ENCODE results near the gene APH1B.

Gene APH1B

DNA sequence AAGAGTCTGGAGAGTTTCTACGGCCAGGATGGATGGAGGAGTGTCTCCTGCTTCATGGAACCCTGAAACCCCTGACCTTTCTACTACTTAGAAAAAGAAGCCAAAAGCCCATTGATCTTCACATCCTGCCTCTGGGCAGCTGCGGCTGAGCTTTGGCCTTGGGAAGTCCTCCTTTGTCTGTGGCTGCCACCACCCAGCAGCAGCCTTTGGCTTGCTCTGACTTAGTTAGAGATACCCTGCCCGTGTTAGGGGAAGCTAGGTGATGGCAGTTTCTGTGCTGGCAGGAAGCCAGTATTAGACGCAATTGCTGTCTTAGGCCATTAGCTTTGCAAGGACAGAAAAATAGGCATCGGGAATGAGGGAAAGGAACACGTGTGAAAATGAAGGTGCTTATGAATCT lies 18.8 kb downstream of the APH1B start:
- Histone ChIP-seq H3K4me3 (ENCODE audit: insufficient read length, low read depth) (no peak overlapping the region), H3K36me3 (ENCODE audit: insufficient read depth, insufficient read length, low read length) (peaks cover 3% of the 10 kb centered on the region), H3K9ac (ENCODE audit: insufficient read length, low read depth) (no peak overlapping the region), H3K27me3 (ENCODE audit: insufficient read depth, insufficient read length) (no peaks in the 10 kb centered on the region), H3K4me1 (ENCODE audit: insufficient read depth, insufficient read length) (no peaks in the 10 kb centered on the region), H3K9me3 (ENCODE audit: insufficient read depth, low read length) (no peaks in the 10 kb centered on the region)
- DNase-seq (ENCODE audit: low read depth, low spot score) = no peak
- no peak for TF ChIP-seq YY1 (IDR thresholded peaks at IDR 0.05; ENCODE audit: insufficient read depth, insufficient read length)

DNA sequence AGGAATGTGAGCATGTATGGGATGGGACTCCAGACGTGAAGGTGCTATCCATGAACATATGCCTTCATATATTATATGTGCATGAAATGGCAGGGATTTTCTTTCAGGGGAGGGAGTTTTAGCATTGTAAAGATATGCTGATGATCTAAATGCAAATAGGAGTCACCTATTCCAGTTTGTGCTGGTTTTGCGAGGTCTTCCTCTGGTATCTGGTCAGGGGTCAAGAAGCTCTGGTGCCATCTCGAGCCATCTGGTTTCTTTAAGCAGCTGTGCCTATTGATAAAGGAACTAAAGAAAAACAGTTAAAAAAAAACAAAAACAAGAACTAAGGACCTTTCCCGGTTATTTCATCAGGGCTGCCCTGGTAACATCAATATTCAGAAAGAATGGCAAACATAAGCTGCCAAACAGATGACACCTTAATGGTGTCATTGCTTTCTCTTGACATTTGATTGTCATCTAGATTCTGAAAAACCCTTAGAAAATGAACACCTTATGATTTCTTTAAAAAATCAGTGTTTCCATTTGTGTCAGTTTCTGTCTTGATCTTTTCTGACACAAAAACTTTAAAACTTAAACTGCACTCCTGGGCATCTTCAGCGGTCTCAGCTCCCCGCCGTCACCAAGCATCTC lies 22.7 kb downstream of the APH1B start:
- DNase-seq (ENCODE audit: low read depth, low spot score) = no peak
- no peak for TF ChIP-seq SUZ12 (IDR thresholded peaks at IDR 0.05; ENCODE audit: extremely low read depth, insufficient read depth, insufficient read length)
- no peak for TF ChIP-seq YY1 (IDR thresholded peaks at IDR 0.05; ENCODE audit: insufficient read depth, insufficient read length)
- no peak for TF ChIP-seq ZNF274 (IDR thresholded peaks at IDR 0.05; ENCODE audit: low read depth, low read length)
- Histone ChIP-seq H3K4me3 (ENCODE audit: insufficient read length, low read depth) (no peak overlapping the region), H3K27me3 (ENCODE audit: insufficient read depth, insufficient read length) (no peaks in the 10 kb centered on the region), H3K9ac (ENCODE audit: insufficient read length, low read depth) (no peak overlapping the region), H3K4me1 (ENCODE audit: insufficient read depth, insufficient read length) (no peaks in the 10 kb centered on the region), H3K36me3 (ENCODE audit: insufficient read depth, insufficient read length, low read length) (peaks cover 9% of the 10 kb centered on the region), H3K9me3 (ENCODE audit: insufficient read depth, low read length) (no peaks in the 10 kb centered on the region)

DNA sequence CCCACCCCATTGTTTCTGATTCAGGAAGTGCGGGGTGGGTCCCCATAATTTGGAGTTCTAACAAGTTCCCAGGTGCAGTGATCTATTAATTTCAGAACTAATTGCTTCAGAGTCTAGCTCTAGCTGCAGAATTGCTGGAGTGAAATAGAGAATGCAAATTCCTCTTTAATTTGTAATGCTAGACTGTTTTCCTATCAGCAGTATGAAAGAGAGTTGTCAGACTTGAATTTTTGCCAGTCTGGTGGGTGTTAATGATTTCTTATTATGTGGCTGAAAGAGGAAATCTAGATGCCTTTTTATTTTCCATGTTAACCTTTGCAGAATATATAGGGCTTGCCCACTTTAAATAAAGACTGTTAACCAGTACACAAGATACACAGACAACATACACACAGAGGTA lies 23.7 kb downstream of the APH1B start:
- Histone ChIP-seq H3K27me3 (ENCODE audit: insufficient read depth, insufficient read length) (no peaks in the 10 kb centered on the region), H3K4me1 (ENCODE audit: insufficient read depth, insufficient read length) (no peaks in the 10 kb centered on the region), H3K9me3 (ENCODE audit: insufficient read depth, low read length) (no peaks in the 10 kb centered on the region), H3K9ac (ENCODE audit: insufficient read length, low read depth) (no peak overlapping the region), H3K36me3 (ENCODE audit: insufficient read depth, insufficient read length, low read length) (peaks cover 15% of the 10 kb centered on the region), H3K4me3 (ENCODE audit: insufficient read length, low read depth) (no peak overlapping the region)
- TF ChIP-seq ZNF274 (IDR thresholded peaks at IDR 0.05; ENCODE audit: low read depth, low read length) = no peak
- TF ChIP-seq SUZ12 (IDR thresholded peaks at IDR 0.05; ENCODE audit: extremely low read depth, insufficient read depth, insufficient read length) = no peak
- TF ChIP-seq YY1 (IDR thresholded peaks at IDR 0.05; ENCODE audit: insufficient read depth, insufficient read length) = no peak
- no peak for DNase-seq (ENCODE audit: low read depth, low spot score)

DNA sequence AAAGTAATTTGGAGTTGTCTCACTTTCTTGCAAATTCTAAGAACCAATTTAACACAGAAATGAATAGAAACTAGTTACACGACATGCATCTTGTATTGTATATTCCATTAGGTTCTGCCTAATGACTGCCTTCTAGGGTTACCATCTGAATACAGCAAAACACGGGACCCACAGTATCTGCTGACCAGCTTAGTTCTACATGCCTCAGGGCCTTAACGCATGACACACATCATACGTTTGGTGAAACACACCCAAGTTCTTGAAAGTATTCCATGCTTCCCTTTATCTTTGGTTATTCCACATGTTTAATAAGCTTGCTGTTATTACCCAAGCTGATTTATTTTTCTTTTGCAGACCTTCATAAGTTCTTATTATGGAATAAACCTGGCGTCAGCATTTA lies 27.9 kb downstream of the APH1B start:
- no peaks in the 10 kb centered on the region for H3K27me3 ChIP-seq (ENCODE audit: insufficient read depth, insufficient read length)
- TF ChIP-seq YY1 (IDR thresholded peaks at IDR 0.05; ENCODE audit: insufficient read depth, insufficient read length) (no peak), SUZ12 (IDR thresholded peaks at IDR 0.05; ENCODE audit: extremely low read depth, insufficient read depth, insufficient read length) (no peak), ZNF274 (IDR thresholded peaks at IDR 0.05; ENCODE audit: low read depth, low read length) (no peak)

DNA sequence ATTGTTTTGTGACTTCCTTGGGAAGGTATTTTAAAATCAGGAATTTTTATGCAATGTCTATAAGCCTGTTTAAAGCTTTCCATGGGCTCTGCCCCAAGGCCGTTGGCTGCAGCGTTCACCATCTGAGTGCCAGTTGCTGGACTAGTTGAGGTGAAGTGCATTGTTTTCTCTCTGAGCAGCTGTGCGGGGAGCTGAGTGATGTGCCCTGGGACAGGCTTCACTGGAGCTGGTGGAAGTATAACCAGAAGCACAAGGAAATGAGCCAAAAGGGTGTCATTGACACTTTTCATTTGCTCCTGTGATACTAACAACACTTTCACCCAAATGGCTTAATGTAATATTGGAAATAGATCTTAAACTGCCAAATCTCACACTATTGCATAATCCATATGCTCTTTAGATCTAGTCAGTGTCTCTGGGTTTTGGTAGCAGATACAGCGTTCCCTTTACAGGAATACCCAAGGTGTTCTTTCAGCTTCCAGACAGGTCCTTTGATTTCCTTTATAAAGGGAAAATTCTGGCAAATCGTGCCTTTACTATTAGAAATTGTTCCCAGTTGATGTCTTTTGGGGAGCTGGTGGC lies 29.2 kb downstream of the APH1B start:
- H3K4me1 ChIP-seq (ENCODE audit: insufficient read depth, insufficient read length) = no peaks in the 10 kb centered on the region
- no peaks in the 10 kb centered on the region for H3K9me3 ChIP-seq (ENCODE audit: insufficient read depth, low read length)
- DNase-seq (ENCODE audit: low read depth, low spot score) = no peak

More for the DNA sequence above, 27.9 kb downstream of the APH1B start:
- H3K9me3 ChIP-seq (ENCODE audit: insufficient read depth, low read length) = no peaks in the 10 kb centered on the region
- DNase-seq (ENCODE audit: low read depth, low spot score) = no peak
- H3K9ac ChIP-seq (ENCODE audit: insufficient read length, low read depth) = no peak overlapping the region
- no peaks in the 10 kb centered on the region for H3K4me1 ChIP-seq (ENCODE audit: insufficient read depth, insufficient read length)
- H3K36me3 ChIP-seq (ENCODE audit: insufficient read depth, insufficient read length, low read length) = peaks cover 13% of the 10 kb centered on the region
- H3K4me3 ChIP-seq (ENCODE audit: insufficient read length, low read depth) = no peak overlapping the region

DNA sequence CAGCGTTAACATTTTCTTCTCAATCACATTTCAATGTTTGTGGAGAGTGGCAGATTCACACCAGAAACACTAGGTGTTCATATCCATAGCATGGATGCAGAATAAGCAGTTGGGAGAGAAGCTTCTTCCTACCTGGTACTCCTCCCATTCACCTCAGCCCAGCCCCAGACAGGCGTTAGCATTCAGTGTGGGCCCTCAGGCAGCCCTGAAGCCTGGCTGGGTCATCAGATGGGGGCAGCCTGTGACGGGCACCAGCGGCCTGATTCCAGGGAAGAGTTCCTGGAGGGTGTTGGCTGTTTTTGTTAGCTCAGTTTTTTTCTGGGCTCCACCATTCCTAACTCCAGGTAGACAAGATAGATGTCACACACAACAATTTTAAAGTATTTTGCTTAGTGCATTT lies 31.1 kb downstream of the APH1B start:
- peaks cover 2% of the 10 kb centered on the region for H3K4me1 ChIP-seq (ENCODE audit: insufficient read depth, insufficient read length)
- TF ChIP-seq YY1 (IDR thresholded peaks at IDR 0.05; ENCODE audit: insufficient read depth, insufficient read length) (no peak), SUZ12 (IDR thresholded peaks at IDR 0.05; ENCODE audit: extremely low read depth, insufficient read depth, insufficient read length) (no peak), ZNF274 (IDR thresholded peaks at IDR 0.05; ENCODE audit: low read depth, low read length) (no peak)
- H3K4me3 ChIP-seq (ENCODE audit: insufficient read length, low read depth) = no peak overlapping the region
- no peak for DNase-seq (ENCODE audit: low read depth, low spot score)
- peaks cover 11% of the 10 kb centered on the region for H3K36me3 ChIP-seq (ENCODE audit: insufficient read depth, insufficient read length, low read length)
- H3K9ac ChIP-seq (ENCODE audit: insufficient read length, low read depth) = no peak overlapping the region
- H3K9me3 ChIP-seq (ENCODE audit: insufficient read depth, low read length) = no peaks in the 10 kb centered on the region
- no peaks in the 10 kb centered on the region for H3K27me3 ChIP-seq (ENCODE audit: insufficient read depth, insufficient read length)

More for the DNA sequence above, 29.2 kb downstream of the APH1B start:
- H3K27me3 ChIP-seq (ENCODE audit: insufficient read depth, insufficient read length) = no peaks in the 10 kb centered on the region
- no peak overlapping the region for H3K9ac ChIP-seq (ENCODE audit: insufficient read length, low read depth)
- H3K36me3 ChIP-seq (ENCODE audit: insufficient read depth, insufficient read length, low read length) = peaks cover 13% of the 10 kb centered on the region
- no peak for TF ChIP-seq ZNF274 (IDR thresholded peaks at IDR 0.05; ENCODE audit: low read depth, low read length)
- no peak for TF ChIP-seq SUZ12 (IDR thresholded peaks at IDR 0.05; ENCODE audit: extremely low read depth, insufficient read depth, insufficient read length)
- no peak for TF ChIP-seq YY1 (IDR thresholded peaks at IDR 0.05; ENCODE audit: insufficient read depth, insufficient read length)
- no peak overlapping the region for H3K4me3 ChIP-seq (ENCODE audit: insufficient read length, low read depth)

DNA sequence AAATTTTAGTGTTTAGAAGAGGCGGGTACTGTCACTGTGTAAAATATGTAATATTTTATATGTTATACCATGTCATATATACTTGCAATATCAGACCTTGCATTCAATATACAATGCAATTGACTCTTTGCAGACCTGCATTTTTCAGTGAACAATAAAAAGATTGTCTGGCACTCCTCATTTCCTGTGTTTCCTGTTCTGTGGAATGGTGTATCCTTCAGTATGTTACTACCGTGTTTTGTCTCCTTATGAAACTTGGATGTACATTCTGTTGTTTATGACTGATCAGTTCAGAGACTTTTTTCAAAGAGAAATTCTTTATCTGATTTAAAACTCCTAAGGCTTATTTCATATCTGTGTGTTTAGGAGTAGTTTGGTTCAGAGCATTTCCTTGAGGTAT lies 31.5 kb downstream of the APH1B start:
- no peak overlapping the region for H3K4me3 ChIP-seq (ENCODE audit: insufficient read length, low read depth)
- H3K9ac ChIP-seq (ENCODE audit: insufficient read length, low read depth) = no peak overlapping the region
- peaks cover 7% of the 10 kb centered on the region for H3K36me3 ChIP-seq (ENCODE audit: insufficient read depth, insufficient read length, low read length)
- TF ChIP-seq ZNF274 (IDR thresholded peaks at IDR 0.05; ENCODE audit: low read depth, low read length) (no peak), YY1 (IDR thresholded peaks at IDR 0.05; ENCODE audit: insufficient read depth, insufficient read length) (no peak), SUZ12 (IDR thresholded peaks at IDR 0.05; ENCODE audit: extremely low read depth, insufficient read depth, insufficient read length) (no peak)
- DNase-seq (ENCODE audit: low read depth, low spot score) = no peak
- H3K9me3 ChIP-seq (ENCODE audit: insufficient read depth, low read length) = no peaks in the 10 kb centered on the region
- H3K4me1 ChIP-seq (ENCODE audit: insufficient read depth, insufficient read length) = peaks cover 2% of the 10 kb centered on the region
- no peaks in the 10 kb centered on the region for H3K27me3 ChIP-seq (ENCODE audit: insufficient read depth, insufficient read length)
